H9 (cell line): Measurements from ENCODE around the gene TBC1D20. TPM values are rescaled to one million over a fixed set of nuclear protein-coding genes. Genes with fewer than 3 reads are reported as not detected.

Source experiments
- DNase-seq: peaks from one replicate; pipeline ENCODE4 v3.0.0-alpha.2; 2017
- H2AFZ ChIP-seq: one replicate; pipeline ENCODE4 v1.6.1; 2013; ENCODE audit warnings: mild to moderate bottlenecking, low read length, control low read depth, moderate library complexity
- H2AK5ac ChIP-seq: 2 replicates; pipeline ENCODE4 v1.6.1; 2013; ENCODE audit warnings: low read length, control low read depth, mixed read lengths; ENCODE audit not compliant: insufficient read length
- H2BK120ac ChIP-seq: one replicate; pipeline ENCODE4 v1.6.1; 2013; ENCODE audit warnings: low read depth, mild to moderate bottlenecking, low read length, control low read depth, inconsistent platforms; ENCODE audit not compliant: poor library complexity, severe bottlenecking
- H2BK12ac ChIP-seq: 2 replicates; pipeline ENCODE4 v1.6.1; 2013; ENCODE audit warnings: low read length, control low read depth, mixed read lengths, low read depth; ENCODE audit not compliant: insufficient read length
- H2BK15ac ChIP-seq: 2 replicates; pipeline ENCODE4 v1.6.1; 2013; ENCODE audit warnings: low read depth, low read length, control low read depth
- H2BK20ac ChIP-seq: one replicate; pipeline ENCODE4 v1.6.1; 2013; ENCODE audit warnings: low read depth, mild to moderate bottlenecking, low read length, control low read depth, inconsistent platforms; ENCODE audit not compliant: poor library complexity, severe bottlenecking
- H2BK5ac ChIP-seq: 2 replicates; pipeline ENCODE4 v1.6.1; 2013; ENCODE audit warnings: low read length, control low read depth, mixed read lengths; ENCODE audit not compliant: insufficient read length
- H3K14ac ChIP-seq: 2 replicates; pipeline ENCODE4 v1.6.1; 2013; ENCODE audit warnings: low read length, control low read depth; ENCODE audit not compliant: insufficient read depth
- H3K18ac ChIP-seq: 2 replicates; pipeline ENCODE4 v1.6.1; 2013; ENCODE audit warnings: low read depth, mild to moderate bottlenecking, mixed read lengths, low read length, control low read depth; ENCODE audit not compliant: insufficient read length
- H3K23ac ChIP-seq: 2 replicates; pipeline ENCODE4 v1.6.1; 2013; ENCODE audit warnings: low read length, control low read depth, mixed read lengths, low read depth; ENCODE audit not compliant: insufficient read length
- H3K23me2 ChIP-seq: 2 replicates; pipeline ENCODE4 v1.6.1; 2013; ENCODE audit warnings: low read depth, mild to moderate bottlenecking, mixed read lengths, low read length, control low read depth; ENCODE audit not compliant: insufficient read length, poor library complexity, severe bottlenecking
- H3K27ac ChIP-seq: 2 replicates; pipeline ENCODE4 v1.5.1; 2013; ENCODE audit warnings: low read length, control low read depth, mixed read lengths, low read depth; ENCODE audit not compliant: insufficient read length
- H3K27me3 ChIP-seq: 2 replicates; pipeline ENCODE4 v1.6.1; 2013; ENCODE audit warnings: low read length, control low read depth, inconsistent platforms; ENCODE audit not compliant: insufficient read depth
- H3K4ac ChIP-seq: 2 replicates; pipeline ENCODE4 v1.6.1; 2013; ENCODE audit warnings: low read depth, mild to moderate bottlenecking, control low read depth, inconsistent platforms, low read length, moderate library complexity
- H3K4me1 ChIP-seq: 2 replicates; pipeline ENCODE4 v1.6.1; 2013; ENCODE audit warnings: low read length, control low read depth, inconsistent platforms; ENCODE audit not compliant: insufficient read depth
- H3K4me2 ChIP-seq: 2 replicates; pipeline ENCODE4 v1.6.1; 2013; ENCODE audit warnings: low read length, control low read depth, mixed read lengths; ENCODE audit not compliant: insufficient read length, insufficient read depth
- H3K56ac ChIP-seq: 2 replicates; pipeline ENCODE4 v1.6.1; 2013; ENCODE audit warnings: low read depth, mild to moderate bottlenecking, mixed read lengths, low read length, control low read depth; ENCODE audit not compliant: insufficient read length
- H3K79me1 ChIP-seq: 2 replicates; pipeline ENCODE4 v1.6.1; 2013; ENCODE audit warnings: low read depth, mild to moderate bottlenecking, moderate library complexity, low read length, control low read depth, inconsistent platforms; ENCODE audit not compliant: insufficient read depth, poor library complexity, severe bottlenecking
- H3K79me2 ChIP-seq: 2 replicates; pipeline ENCODE4 v1.6.1; 2013; ENCODE audit warnings: low read length, control low read depth, inconsistent platforms; ENCODE audit not compliant: insufficient read depth
- H3K9ac ChIP-seq: 2 replicates; pipeline ENCODE4 v1.6.1; 2013; ENCODE audit warnings: low read length, control low read depth, mixed read lengths; ENCODE audit not compliant: insufficient read length; ENCODE audit errors: extremely low read depth
- H3K9me3 ChIP-seq: one replicate; pipeline ENCODE4 v1.6.1; 2013; ENCODE audit warnings: low read depth, low read length, inconsistent platforms; ENCODE audit not compliant: control insufficient read depth
- H3T11ph ChIP-seq: one replicate; pipeline ENCODE4 v1.6.1; 2013; ENCODE audit warnings: mild to moderate bottlenecking, low read length, control low read depth, inconsistent platforms
- H4K20me1 ChIP-seq: one replicate; pipeline ENCODE4 v1.6.1; 2013; ENCODE audit not compliant: control insufficient read depth, insufficient read length, insufficient read depth
- H4K5ac ChIP-seq: 2 replicates; pipeline ENCODE4 v1.6.1; 2013; ENCODE audit warnings: low read depth, mild to moderate bottlenecking, mixed read lengths, low read length, control low read depth; ENCODE audit not compliant: insufficient read length
- H4K8ac ChIP-seq: replicated peaks from 2 replicates; pipeline ENCODE4 v1.6.1; 2013; ENCODE audit warnings: low read length, control low read depth, mixed read lengths, low read depth; ENCODE audit not compliant: insufficient read length
- H4K91ac ChIP-seq: 2 replicates; pipeline ENCODE4 v1.6.1; 2013; ENCODE audit warnings: low read depth, mild to moderate bottlenecking, moderate library complexity, mixed read lengths, low read length, control low read depth; ENCODE audit not compliant: insufficient read length
- H3K27ac Mint-ChIP-seq, 3 experiments: 2 replicates in 2 of 3; 3 replicates in 1 of 3; pipeline ENCODE4 v1.8.0; 2020 to 2021; ENCODE audit warnings: mixed read lengths in 3 of 3, mild to moderate bottlenecking in 1 of 3, moderate library complexity in 1 of 3
- H3K27me3 Mint-ChIP-seq: 2 replicates; pipeline ENCODE4 v1.8.0; 2021; ENCODE audit warnings: low read depth, mild to moderate bottlenecking, moderate library complexity, mixed read lengths
- H3K36me3 Mint-ChIP-seq, 3 experiments: 2 replicates in 2 of 3; 3 replicates in 1 of 3; pipeline ENCODE4 v1.8.0; 2020 to 2021; ENCODE audit warnings: low read depth in 3 of 3, mixed read lengths in 3 of 3; ENCODE audit not compliant: insufficient read depth in 1 of 3
- H3K4me1 Mint-ChIP-seq, 2 experiments: 2 replicates each; pipeline ENCODE4 v1.8.0; 2020; ENCODE audit warnings: mixed read lengths in 2 of 2
- H3K4me3 Mint-ChIP-seq, 2 experiments: 2 replicates in 1 of 2; 3 replicates in 1 of 2; pipeline ENCODE4 v1.8.0; 2020 to 2021; ENCODE audit warnings: mild to moderate bottlenecking in 2 of 2, mixed read lengths in 2 of 2, moderate library complexity in 1 of 2
- H3K9me3 Mint-ChIP-seq, 2 experiments: 2 replicates in 1 of 2; 3 replicates in 1 of 2; pipeline ENCODE4 v1.8.0; 2020; ENCODE audit warnings: mild to moderate bottlenecking in 2 of 2, mixed read lengths in 2 of 2, moderate library complexity in 1 of 2
- WGBS: extraction: QIAGEN DNeasy Blood & Tissue Kit; methylation state at CpG from one replicate; pipeline ENCODE4 v1.1.7; 2013; ENCODE audit warnings: missing lambda C conversion rate, low lambda C conversion rate, mixed read lengths; ENCODE audit not compliant: insufficient read length; ENCODE audit errors: extremely low coverage; 5-methylcytosine and 5-hydroxymethylcytosine counted together
- total RNA-seq: library from RNA; stranded (reverse); gene quantifications from 2 replicates; pipeline ENCODE4 v1.2.1, GENCODE V29; 2021
- TF ChIP-seq, protein P1 (sequence below): fragments of 200-600 bp; sonication (generic); conservative IDR thresholded peaks from 3 replicates; pipeline ENCODE4 v1.8.0; 2021; ENCODE audit warnings: antibody characterized with exemption, mild to moderate bottlenecking

The TBC1D20 gene
- total RNA-seq, 1 experiment from 2014 or later = 17.9 TPM

- no peaks in the 10 kb centered on the region for H3K79me2 ChIP-seq
- H2AFZ ChIP-seq = no peak overlapping the region
- H3T11ph ChIP-seq = no peak overlapping the region
- no peak overlapping the region for H2BK120ac ChIP-seq
- no peak overlapping the region for H4K91ac ChIP-seq
- H2BK12ac ChIP-seq = no peak overlapping the region
- no peaks in the 10 kb centered on the region for H3K79me1 ChIP-seq
- no peaks in the 10 kb centered on the region for H3K27me3 ChIP-seq
- Mint-ChIP-seq H3K4me1 (peaks cover 25 to 28% of the 10 kb centered on the region in 2 experiments), H3K27me3 (no peaks in the 10 kb centered on the region; the same call in 1 of the 2 replicates), H3K36me3 (peaks cover 0 to 9% (median 5%) of the 10 kb centered on the region in 3 experiments; a peak in 3 of 7 replicates), H3K9me3 (peaks cover 6 to 10% of the 10 kb centered on the region in 2 experiments; a peak in 3 of 5 replicates), H3K4me3 (no peak overlapping the region), H3K27ac (no peak overlapping the region)
- H3K4ac ChIP-seq = no peak overlapping the region
- no peaks in the 10 kb centered on the region for H4K20me1 ChIP-seq
- no peak overlapping the region for H3K9ac ChIP-seq
- TF ChIP-seq, protein P1, sequence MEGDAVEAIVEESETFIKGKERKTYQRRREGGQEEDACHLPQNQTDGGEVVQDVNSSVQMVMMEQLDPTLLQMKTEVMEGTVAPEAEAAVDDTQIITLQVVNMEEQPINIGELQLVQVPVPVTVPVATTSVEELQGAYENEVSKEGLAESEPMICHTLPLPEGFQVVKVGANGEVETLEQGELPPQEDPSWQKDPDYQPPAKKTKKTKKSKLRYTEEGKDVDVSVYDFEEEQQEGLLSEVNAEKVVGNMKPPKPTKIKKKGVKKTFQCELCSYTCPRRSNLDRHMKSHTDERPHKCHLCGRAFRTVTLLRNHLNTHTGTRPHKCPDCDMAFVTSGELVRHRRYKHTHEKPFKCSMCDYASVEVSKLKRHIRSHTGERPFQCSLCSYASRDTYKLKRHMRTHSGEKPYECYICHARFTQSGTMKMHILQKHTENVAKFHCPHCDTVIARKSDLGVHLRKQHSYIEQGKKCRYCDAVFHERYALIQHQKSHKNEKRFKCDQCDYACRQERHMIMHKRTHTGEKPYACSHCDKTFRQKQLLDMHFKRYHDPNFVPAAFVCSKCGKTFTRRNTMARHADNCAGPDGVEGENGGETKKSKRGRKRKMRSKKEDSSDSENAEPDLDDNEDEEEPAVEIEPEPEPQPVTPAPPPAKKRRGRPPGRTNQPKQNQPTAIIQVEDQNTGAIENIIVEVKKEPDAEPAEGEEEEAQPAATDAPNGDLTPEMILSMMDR = no peak
- no CpG with 5 or more reads among the region's 2 CpGs for WGBS
- no peak overlapping the region for H2AK5ac ChIP-seq
- no peaks in the 10 kb centered on the region for H3K9me3 ChIP-seq
- H3K4me2 ChIP-seq = no peak overlapping the region
- H3K4me1 ChIP-seq = peaks cover 5% of the 10 kb centered on the region; the same call in 1 of the 2 replicates
- H3K18ac ChIP-seq = no peak overlapping the region
- no peak overlapping the region for H3K14ac ChIP-seq
- H3K27ac ChIP-seq = no peak overlapping the region
- H4K8ac ChIP-seq = no peak overlapping the region
- H3K23me2 ChIP-seq = no peaks in the 10 kb centered on the region
- no peak overlapping the region for H2BK5ac ChIP-seq
- no peak for DNase-seq
- no peak overlapping the region for H2BK20ac ChIP-seq
- H4K5ac ChIP-seq = no peak overlapping the region
- no peak overlapping the region for H2BK15ac ChIP-seq
- H3K23ac ChIP-seq = no peak overlapping the region
- H3K56ac ChIP-seq = no peak overlapping the region
Measured at GRCh38 chr20:402496-402885, 59.8 kb downstream of the TBC1D20 start.
